ENCODE results near the gene FCGR3A. TPM values are rescaled to one million over a fixed set of nuclear protein-coding genes. Genes with fewer than 3 reads are reported as not detected.

Gene FCGR3A
- polyA plus RNA-seq, 1 donor (not counting 4 experiments of a cell fraction or from before 2014, with no cell fraction given) = not detected

- TF ChIP-seq EZH2 (IDR thresholded peaks at IDR 0.05; ENCODE audit: low read length) (no peak), CTCF (optimal IDR thresholded peaks at IDR 0.05 in 1 of 3, IDR thresholded peaks at IDR 0.05 in 1 of 3, conservative IDR thresholded peaks at IDR 0.05 in 1 of 3; ENCODE audit: extremely low read depth in 1 of 3, insufficient read depth in 2 of 3, low read length in 3 of 3) (no peak)
- no peaks in the 10 kb centered on the region for H4K20me1 ChIP-seq (ENCODE audit: control insufficient read depth, extremely low read depth, insufficient read depth, low read length)
- no peak overlapping the region for H3K4me3 ChIP-seq (ENCODE audit: control insufficient read depth in 2 of 3, extremely low read depth in 1 of 3, insufficient read depth in 2 of 3, low read depth in 1 of 3, low read length in 3 of 3)
- no peak overlapping the region for H2AFZ ChIP-seq (ENCODE audit: control insufficient read depth, low read length)
- no peak overlapping the region for H3K9ac ChIP-seq (ENCODE audit: control insufficient read depth, extremely low read depth, insufficient read depth, low read length)
- dilution Hi-C loops (cut with MboI; ENCODE audit: extremely low pct_ligation_motif_present, low sequenced_read_pairs) = no loop called here
- no peaks in the 10 kb centered on the region for H3K9me1 ChIP-seq (ENCODE audit: control insufficient read depth, extremely low read depth, insufficient read depth, low read length)
- H3K9me3 ChIP-seq (ENCODE audit: control insufficient read depth, low read depth, low read length) = no peaks in the 10 kb centered on the region
- H3K79me2 ChIP-seq (ENCODE audit: control insufficient read depth, insufficient read depth, low read length) = no peaks in the 10 kb centered on the region
- FAIRE-seq = no peak
- H3K36me3 ChIP-seq (ENCODE audit: control insufficient read depth in 2 of 2, extremely low read depth in 1 of 2, insufficient read depth in 2 of 2, low read length in 2 of 2) = no peaks in the 10 kb centered on the region
- H3K4me1 ChIP-seq (ENCODE audit: control insufficient read depth, extremely low read depth, insufficient read depth, low read length) = no peaks in the 10 kb centered on the region
- no peak overlapping the region for H3K27ac ChIP-seq (ENCODE audit: control insufficient read depth, insufficient read depth, low read length)
- no peak for DNase-seq (ENCODE audit: low read depth, low spot score)
- H3K4me2 ChIP-seq (ENCODE audit: control insufficient read depth, extremely low read depth, insufficient read depth, low read depth, low read length) = no peak overlapping the region
- no peaks in the 10 kb centered on the region for H3K27me3 ChIP-seq (ENCODE audit: control insufficient read depth, extremely low read depth, insufficient read depth, low read length)
These were observed 39.1 kb downstream of the FCGR3A start for GRCh38 chr1:161510477-161510876.

GRCh38 chr1:161506336-161507223, 43.0 kb downstream of the FCGR3A start:
- Histone ChIP-seq H2AFZ (ENCODE audit: control insufficient read depth, low read length) (no peak overlapping the region), H3K27me3 (ENCODE audit: control insufficient read depth, extremely low read depth, insufficient read depth, low read length) (no peaks in the 10 kb centered on the region), H4K20me1 (ENCODE audit: control insufficient read depth, extremely low read depth, insufficient read depth, low read length) (no peaks in the 10 kb centered on the region), H3K4me3 (ENCODE audit: control insufficient read depth in 2 of 3, extremely low read depth in 1 of 3, insufficient read depth in 2 of 3, low read depth in 1 of 3, low read length in 3 of 3) (no peak overlapping the region), H3K4me1 (ENCODE audit: control insufficient read depth, extremely low read depth, insufficient read depth, low read length) (no peaks in the 10 kb centered on the region), H3K9me3 (ENCODE audit: control insufficient read depth, low read depth, low read length) (no peaks in the 10 kb centered on the region), H3K4me2 (ENCODE audit: control insufficient read depth, extremely low read depth, insufficient read depth, low read depth, low read length) (no peak overlapping the region), H3K36me3 (ENCODE audit: control insufficient read depth in 2 of 2, extremely low read depth in 1 of 2, insufficient read depth in 2 of 2, low read length in 2 of 2) (no peaks in the 10 kb centered on the region), H3K9me1 (ENCODE audit: control insufficient read depth, extremely low read depth, insufficient read depth, low read length) (no peaks in the 10 kb centered on the region), H3K79me2 (ENCODE audit: control insufficient read depth, insufficient read depth, low read length) (no peaks in the 10 kb centered on the region), H3K9ac (ENCODE audit: control insufficient read depth, extremely low read depth, insufficient read depth, low read length) (no peak overlapping the region), H3K27ac (ENCODE audit: control insufficient read depth, insufficient read depth, low read length) (no peak overlapping the region)
- FAIRE-seq (no peak), DNase-seq (ENCODE audit: low read depth, low spot score) (no peak)
- dilution Hi-C loops (cut with MboI; ENCODE audit: extremely low pct_ligation_motif_present, low sequenced_read_pairs) = no loop called here
- TF ChIP-seq CTCF (optimal IDR thresholded peaks at IDR 0.05 in 1 of 3, IDR thresholded peaks at IDR 0.05 in 1 of 3, conservative IDR thresholded peaks at IDR 0.05 in 1 of 3; ENCODE audit: extremely low read depth in 1 of 3, insufficient read depth in 2 of 3, low read length in 3 of 3) (no peak), EZH2 (IDR thresholded peaks at IDR 0.05; ENCODE audit: low read length) (no peak)

Data from keratinocyte (primary cell).